ACHN (cell line): ENCODE results near the gene INAVA.
"Not testable (repeated sequence)": the region's sequence is repeated elsewhere in the genome, so short reads cannot be mapped to it uniquely, and the experiment has no call there.

Source experiments
- DNase-seq: peaks from one replicate; pipeline ENCODE4 v3.0.0-alpha.2; 2015
- in situ Hi-C: cut with HindIII; loops from 2 replicates; pipeline ENCODE4 v1.10.0; 2017; ENCODE audit warnings: low sequenced_read_pairs, low pct_ligation_motif_present, low pct_unique_long_range_greater_than_20kb

The INAVA gene

DNA sequence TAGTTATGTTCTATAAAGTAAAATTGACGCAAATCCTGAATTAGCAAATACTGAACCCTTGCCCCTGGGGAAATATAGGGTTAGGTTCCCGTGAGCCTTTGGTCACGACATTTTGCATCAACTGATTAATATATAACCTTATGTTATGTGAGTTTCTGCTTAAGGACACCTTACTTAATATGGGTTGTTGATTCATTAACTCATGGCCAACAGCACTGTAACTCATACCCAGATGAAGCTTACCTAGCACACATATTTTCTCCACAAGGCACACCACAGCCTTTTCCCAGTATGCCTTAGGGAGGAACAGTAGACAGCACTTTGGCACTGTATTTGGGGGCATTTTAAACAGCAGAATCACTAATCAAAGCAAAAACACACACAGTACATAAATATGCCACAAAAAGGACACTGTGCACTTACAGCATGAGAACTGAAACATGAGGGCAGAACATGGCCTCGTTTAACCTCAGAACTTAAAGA is 15.1 kb downstream of the INAVA start:
- in situ Hi-C loops, result no loop called here
- DNase-seq, result no peak

DNA sequence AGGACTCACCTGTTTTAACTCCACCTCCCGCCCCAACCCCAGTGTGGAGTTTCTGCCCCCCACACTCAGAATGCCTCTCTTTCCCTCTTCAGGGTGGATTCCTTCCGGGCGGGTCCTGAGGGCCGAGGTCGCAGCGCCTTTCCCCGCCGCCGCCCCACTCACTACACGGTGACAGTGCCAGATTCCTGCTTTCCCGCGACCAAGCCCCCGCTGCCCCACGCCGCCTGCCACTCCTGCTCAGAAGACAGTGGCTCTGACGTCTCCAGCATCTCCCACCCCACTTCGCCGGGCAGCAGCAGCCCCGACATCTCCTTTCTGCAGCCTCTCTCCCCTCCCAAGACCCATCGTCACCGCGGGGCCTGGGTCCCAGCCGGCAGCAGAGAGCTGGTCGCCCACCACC is 16.7 kb downstream of the INAVA start:
- in situ Hi-C loops, result no loop called here

DNA sequence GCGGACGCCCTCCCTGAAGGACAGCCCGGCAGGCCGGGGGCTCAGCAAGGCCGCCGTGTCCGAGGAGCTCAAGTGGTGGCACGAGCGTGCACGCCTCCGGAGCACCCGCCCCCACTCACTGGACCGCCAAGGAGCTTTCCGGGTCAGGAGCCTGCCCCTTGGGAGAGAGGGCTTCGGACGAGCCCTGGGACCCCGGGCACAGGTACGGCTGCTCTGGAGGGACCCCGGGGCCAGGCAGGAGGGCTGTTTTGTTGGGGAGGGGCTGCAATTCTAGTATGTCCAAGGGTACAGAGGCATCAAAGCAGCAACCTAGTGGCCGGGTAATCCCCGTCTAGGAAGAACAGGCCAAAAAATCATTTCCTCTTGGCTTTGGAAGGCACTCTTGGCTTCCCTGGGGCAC is 17.2 kb downstream of the INAVA start:
- DNase-seq, in situ Hi-C loops: not testable (repeated sequence)

More for the DNA sequence above, 16.7 kb downstream of the INAVA start:
- no peak for DNase-seq

DNA sequence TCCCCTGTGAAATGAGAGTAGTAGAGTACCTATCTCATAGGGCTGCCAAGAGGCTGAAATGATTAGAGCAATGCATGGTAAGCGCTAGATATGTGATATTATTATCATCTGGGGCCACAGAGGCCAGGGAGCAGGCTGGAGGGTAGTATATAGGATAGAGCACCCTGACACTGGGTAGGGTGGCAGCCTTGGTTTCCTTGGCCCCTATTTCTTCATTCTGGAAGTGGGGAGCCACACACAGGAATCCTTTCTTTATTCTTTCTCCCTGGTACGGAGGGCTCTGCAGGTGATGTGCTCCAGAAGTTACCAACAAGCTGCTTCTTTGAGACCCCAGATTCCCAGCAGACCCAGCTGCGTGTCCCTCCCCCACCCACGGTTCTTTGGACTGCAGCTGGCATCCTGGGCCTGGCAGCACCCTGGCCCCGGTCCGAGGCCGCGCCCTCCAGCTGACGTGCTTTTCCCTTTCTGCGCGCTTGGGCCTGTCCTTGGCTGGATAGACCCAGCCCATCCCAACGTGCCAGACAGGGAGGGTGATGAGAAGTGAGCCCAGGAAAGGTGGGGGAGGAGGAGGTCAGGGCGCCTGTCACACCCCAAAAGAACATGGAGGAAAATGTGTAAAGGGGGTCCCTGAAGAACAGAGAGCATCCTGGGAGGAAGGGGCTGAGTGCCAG is 18.2 kb downstream of the INAVA start:
- DNase-seq, result no peak
- in situ Hi-C loops, result no loop called here

- in situ Hi-C loops, result no loop called here
- DNase-seq, result no peak
These were observed 21.5 kb downstream of the INAVA start for GRCh38 chr1:200916152-200916551.

DNA sequence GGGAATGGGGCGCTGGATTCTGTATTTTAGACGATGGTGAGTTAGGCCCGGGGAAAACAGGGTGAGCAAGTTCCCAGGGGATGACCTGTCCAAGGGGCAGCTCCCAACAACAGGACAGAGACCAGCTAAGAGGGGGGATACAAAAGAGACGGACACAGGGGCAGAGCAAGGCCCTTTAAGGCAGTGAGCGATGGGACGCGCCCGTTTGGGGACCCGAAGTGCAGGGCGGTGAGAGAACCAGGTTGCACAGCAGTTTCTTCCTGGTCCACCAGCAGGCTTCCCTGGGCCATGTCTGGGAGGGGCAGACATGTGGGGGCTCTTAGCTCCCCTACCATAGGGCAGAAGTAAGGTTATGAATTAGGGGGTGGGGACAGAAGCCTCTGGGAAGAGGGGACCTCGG is 22.0 kb downstream of the INAVA start:
- DNase-seq, result no peak
- in situ Hi-C loops, result no loop called here

- DNase-seq, result no peak
- in situ Hi-C loops, result no loop called here
These were observed 22.7 kb downstream of the INAVA start for GRCh38 chr1:200917291-200917817.

DNA sequence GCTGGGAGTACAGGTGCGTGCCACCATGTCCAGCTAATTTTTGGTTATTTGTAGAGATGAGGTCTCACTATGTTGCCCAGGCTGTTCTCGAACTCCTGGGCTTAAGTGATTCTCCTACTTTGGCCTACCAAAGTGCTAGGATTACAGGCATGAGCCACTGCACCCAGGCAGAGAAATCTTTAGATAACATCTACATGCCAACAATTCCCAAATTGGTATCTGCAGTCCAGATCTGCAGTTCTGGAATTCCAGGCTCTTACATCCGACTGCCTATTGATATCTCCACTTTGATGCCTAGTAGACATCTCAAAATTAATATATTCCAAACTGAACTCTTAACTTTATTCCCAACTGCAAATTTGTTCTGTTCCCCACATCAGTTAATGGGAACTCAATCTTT is 23.3 kb downstream of the INAVA start:
- in situ Hi-C loops, result no loop called here
- DNase-seq, result no peak

DNA sequence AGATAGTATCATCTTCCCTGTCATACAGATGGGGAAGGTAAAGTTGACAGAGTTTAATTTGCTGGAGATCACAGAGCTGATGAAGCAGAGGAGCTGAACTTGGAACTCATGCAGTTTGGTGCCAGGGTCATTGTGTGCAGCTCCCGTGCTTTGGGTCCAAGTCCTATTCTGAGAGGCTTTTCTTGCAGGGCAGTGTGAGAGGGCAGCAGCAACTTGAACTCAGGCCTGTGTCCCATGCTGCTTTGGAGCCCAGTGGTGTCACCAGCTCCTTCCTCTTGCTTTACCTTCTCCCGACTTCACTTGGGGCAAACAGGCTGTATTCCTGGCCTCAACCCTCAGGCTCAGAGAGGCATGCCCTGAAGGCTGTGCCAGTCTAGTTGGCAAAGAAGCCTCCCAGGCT is 24.7 kb downstream of the INAVA start:
- in situ Hi-C loops, result no loop called here

DNA sequence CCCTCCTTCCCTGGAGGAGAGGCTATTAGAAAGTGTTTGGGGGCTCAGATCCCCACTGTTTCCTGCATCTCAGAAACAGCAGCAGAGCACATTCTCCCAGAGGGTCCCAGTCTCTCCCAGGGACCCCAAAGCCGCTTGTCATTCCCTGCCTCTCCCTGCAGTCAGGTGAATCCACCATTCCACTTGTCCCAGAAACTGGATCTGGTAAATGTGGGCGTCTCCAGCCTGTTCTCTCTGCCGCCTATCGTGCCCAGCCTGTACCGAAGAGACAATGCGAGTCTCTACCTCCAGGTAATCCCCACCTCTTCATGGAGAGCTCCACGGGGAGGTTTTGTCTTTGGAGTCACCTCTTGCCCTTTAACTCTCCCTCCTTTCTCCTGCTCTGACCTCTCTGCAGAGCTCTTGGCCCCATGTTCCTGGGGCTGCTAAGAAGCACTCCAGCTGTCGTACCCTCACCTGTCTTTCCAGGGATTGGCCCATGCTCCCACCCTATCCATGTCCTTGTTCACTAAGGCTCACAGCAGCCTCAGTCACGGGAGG is 26.9 kb downstream of the INAVA start:
- no peak for DNase-seq
- in situ Hi-C loops, result no loop called here

More for the DNA sequence above, 24.7 kb downstream of the INAVA start:
- no peak for DNase-seq

- DNase-seq, result no peak
- in situ Hi-C loops, result no loop called here
These were observed 27.7 kb downstream of the INAVA start for GRCh38 chr1:200922406-200922805.

DNA sequence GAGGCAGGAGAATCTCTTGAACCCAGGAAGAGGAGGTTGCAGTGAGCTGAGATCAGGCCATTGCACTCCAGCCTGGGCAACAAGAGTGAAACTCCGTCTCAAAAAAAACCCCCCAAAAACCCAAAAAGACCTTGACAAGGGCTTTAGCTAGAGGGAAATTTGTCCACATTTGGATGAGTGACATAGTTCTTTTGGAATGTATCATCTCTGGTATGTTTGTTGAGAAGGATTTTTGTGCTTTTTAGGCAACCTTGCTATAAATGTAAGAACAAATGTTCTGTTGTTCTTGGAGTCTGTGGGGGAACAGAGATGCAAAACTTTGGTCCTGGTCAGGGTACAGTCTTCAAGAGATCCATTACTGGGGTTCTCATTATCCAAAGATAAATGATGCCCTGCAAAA is 28.9 kb downstream of the INAVA start:
- no peak for DNase-seq
- in situ Hi-C loops, result no loop called here

GRCh38 chr1:200925831-200926230 is 31.1 kb downstream of the INAVA start:
- no peak for DNase-seq
- in situ Hi-C loops, result no loop called here

DNA sequence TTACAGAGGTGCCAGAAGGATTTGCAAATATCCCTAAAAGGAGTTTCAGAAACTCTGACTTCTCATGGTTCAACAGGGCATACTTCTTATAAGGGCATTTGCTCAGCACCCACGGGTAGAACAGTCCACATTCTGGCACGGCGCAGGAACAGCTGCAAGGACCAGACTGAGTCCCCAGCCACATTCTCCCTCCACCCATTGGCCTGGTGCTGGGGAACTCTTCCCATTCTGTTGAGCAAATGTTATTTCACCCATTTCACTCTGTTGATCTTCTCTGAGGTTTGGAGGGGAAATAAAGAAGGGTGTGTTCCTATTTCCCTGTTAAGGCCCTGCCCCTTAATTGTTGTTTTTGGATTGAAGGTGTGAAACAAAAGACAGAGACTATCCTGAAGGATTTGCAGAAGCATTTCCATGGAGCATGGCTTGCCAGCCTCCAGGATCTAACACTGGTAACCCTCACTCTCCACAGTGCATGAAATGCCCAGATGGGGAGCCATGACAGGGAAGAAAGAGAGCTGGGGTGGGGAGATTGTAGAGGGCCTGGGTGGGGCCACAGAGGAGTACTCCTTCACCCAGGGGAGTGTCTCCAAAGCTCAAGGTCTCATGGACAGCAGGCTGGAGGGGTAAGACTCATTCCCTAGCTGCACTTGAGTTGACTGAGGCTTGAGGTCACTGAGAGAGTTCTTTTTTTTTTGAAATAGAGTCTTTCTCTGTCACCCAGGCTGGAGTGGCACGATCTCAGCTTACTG is 35.0 kb downstream of the INAVA start:
- in situ Hi-C loops, result no loop called here
- no peak for DNase-seq

GRCh38 chr1:200930285-200930684 is 35.6 kb downstream of the INAVA start:
- in situ Hi-C loops, DNase-seq: not testable (repeated sequence)

GRCh38 chr1:200931776-200932175 is 37.1 kb downstream of the INAVA start:
- in situ Hi-C loops, result no loop called here

GRCh38 chr1:200934676-200935245 is 40.1 kb downstream of the INAVA start:
- in situ Hi-C loops, result no loop called here
- DNase-seq, result no peak

More at GRCh38 chr1:200931776-200932175, 37.1 kb downstream of the INAVA start:
- no peak for DNase-seq

DNA sequence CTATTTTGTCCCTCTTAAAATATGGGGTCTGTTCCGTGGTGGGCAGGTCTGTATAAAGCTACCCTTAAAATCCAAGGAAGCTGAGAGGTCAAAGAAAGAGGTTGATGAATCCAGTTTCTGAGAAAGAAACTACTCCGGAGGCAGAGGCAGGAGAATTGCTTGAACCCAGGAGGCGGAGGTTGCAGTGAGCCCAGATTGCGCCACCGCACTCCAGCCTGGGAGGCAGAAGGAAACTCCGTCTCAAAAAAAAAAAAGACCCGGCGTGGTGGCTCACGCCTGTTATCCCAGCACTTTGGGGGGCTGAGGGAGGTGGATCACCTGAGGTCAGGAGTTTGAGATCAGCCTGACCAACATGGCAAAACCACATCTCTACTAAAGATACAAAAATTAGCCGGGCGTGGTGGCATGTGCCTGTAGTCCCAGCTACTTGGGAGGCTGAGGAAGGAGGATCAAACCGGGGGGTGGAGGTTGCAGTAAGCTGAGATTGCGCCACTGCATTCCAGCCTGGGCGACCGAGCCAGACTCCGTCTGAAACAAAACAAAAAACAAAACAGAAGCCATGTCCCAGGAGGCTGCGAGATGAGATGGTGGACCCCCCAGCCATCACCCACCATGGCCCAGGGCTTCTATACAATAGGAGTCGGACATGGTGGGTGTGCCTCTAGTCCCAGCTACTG is 40.7 kb downstream of the INAVA start:
- in situ Hi-C loops, DNase-seq: not testable (repeated sequence)

- in situ Hi-C loops, result no loop called here
- no peak for DNase-seq
These were observed 44.3 kb downstream of the INAVA start for GRCh38 chr1:200938955-200939354.
